ENCODE results near the gene TAF4.

Gene TAF4

GRCh38 chr20:61931476-61932198 lies 134.0 kb downstream of the TAF4 start:
- TF ChIP-seq ZFP3 (CRISPR knock-in tag; IDR thresholded peaks at IDR 0.05) (no peak), PPARA (CRISPR knock-in tag; IDR thresholded peaks at IDR 0.05; ENCODE audit: borderline replicate concordance) (no peak), OSR1 (CRISPR knock-in tag; IDR thresholded peaks at IDR 0.05) (no peak), ZC3H10 (CRISPR knock-in tag; IDR thresholded peaks at IDR 0.05) (no peak)
- no peak for ATAC-seq

GRCh38 chr20:61930776-61931475 lies 134.8 kb downstream of the TAF4 start:
- TF ChIP-seq CSDC2 (CRISPR knock-in tag; IDR thresholded peaks at IDR 0.05) (no peak), ZNF8 (CRISPR knock-in tag; IDR thresholded peaks at IDR 0.05) (no peak), TCF4 (CRISPR knock-in tag; IDR thresholded peaks at IDR 0.05; ENCODE audit: borderline replicate concordance) (no peak), OSR1 (CRISPR knock-in tag; IDR thresholded peaks at IDR 0.05) (no peak), ISL1 (CRISPR knock-in tag; IDR thresholded peaks at IDR 0.05) (no peak), PATZ1 (CRISPR knock-in tag; IDR thresholded peaks at IDR 0.05; ENCODE audit: borderline replicate concordance) (no peak), PPARA (CRISPR knock-in tag; IDR thresholded peaks at IDR 0.05; ENCODE audit: borderline replicate concordance) (no peak), RARB (CRISPR knock-in tag; IDR thresholded peaks at IDR 0.05) (no peak), ZFP3 (CRISPR knock-in tag; IDR thresholded peaks at IDR 0.05) (no peak), ESRRG (CRISPR knock-in tag; IDR thresholded peaks at IDR 0.05) (no peak), BACH2 (CRISPR knock-in tag; IDR thresholded peaks at IDR 0.05; ENCODE audit: borderline replicate concordance) (no peak), ZFP30 (CRISPR knock-in tag; IDR thresholded peaks at IDR 0.05) (no peak), GLIS3 (CRISPR knock-in tag; IDR thresholded peaks at IDR 0.05) (no peak), SNAI2 (CRISPR knock-in tag; IDR thresholded peaks at IDR 0.05) (no peak), ZC3H10 (CRISPR knock-in tag; IDR thresholded peaks at IDR 0.05) (no peak), ARNTL (CRISPR knock-in tag; IDR thresholded peaks at IDR 0.05; ENCODE audit: borderline replicate concordance, low read depth) (no peak), ZNF70 (CRISPR knock-in tag; IDR thresholded peaks at IDR 0.05) (no peak)
- TF ChIP-seq, protein P1, sequence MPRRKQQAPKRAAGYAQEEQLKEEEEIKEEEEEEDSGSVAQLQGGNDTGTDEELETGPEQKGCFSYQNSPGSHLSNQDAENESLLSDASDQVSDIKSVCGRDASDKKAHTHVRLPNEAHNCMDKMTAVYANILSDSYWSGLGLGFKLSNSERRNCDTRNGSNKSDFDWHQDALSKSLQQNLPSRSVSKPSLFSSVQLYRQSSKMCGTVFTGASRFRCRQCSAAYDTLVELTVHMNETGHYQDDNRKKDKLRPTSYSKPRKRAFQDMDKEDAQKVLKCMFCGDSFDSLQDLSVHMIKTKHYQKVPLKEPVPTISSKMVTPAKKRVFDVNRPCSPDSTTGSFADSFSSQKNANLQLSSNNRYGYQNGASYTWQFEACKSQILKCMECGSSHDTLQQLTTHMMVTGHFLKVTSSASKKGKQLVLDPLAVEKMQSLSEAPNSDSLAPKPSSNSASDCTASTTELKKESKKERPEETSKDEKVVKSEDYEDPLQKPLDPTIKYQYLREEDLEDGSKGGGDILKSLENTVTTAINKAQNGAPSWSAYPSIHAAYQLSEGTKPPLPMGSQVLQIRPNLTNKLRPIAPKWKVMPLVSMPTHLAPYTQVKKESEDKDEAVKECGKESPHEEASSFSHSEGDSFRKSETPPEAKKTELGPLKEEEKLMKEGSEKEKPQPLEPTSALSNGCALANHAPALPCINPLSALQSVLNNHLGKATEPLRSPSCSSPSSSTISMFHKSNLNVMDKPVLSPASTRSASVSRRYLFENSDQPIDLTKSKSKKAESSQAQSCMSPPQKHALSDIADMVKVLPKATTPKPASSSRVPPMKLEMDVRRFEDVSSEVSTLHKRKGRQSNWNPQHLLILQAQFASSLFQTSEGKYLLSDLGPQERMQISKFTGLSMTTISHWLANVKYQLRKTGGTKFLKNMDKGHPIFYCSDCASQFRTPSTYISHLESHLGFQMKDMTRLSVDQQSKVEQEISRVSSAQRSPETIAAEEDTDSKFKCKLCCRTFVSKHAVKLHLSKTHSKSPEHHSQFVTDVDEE (CRISPR knock-in tag; IDR thresholded peaks at IDR 0.05) = no peak
- ATAC-seq = no peak

GRCh38 chr20:61929971-61930666 lies 135.6 kb downstream of the TAF4 start:
- TF ChIP-seq ESRRG (CRISPR knock-in tag; IDR thresholded peaks at IDR 0.05) (no peak), TOX (CRISPR knock-in tag; IDR thresholded peaks at IDR 0.05; ENCODE audit: borderline replicate concordance) (no peak), POU6F1 (CRISPR knock-in tag; IDR thresholded peaks at IDR 0.05; ENCODE audit: borderline replicate concordance, low read depth) (no peak), OSR1 (CRISPR knock-in tag; IDR thresholded peaks at IDR 0.05) (no peak)
- no peak for ATAC-seq

GRCh38 chr20:61929561-61929960 lies 136.1 kb downstream of the TAF4 start:
- TF ChIP-seq ZFP30 (CRISPR knock-in tag; IDR thresholded peaks at IDR 0.05) (no peak), SNAI2 (CRISPR knock-in tag; IDR thresholded peaks at IDR 0.05) (no peak), PPARA (CRISPR knock-in tag; IDR thresholded peaks at IDR 0.05; ENCODE audit: borderline replicate concordance) (no peak), CREB5 (CRISPR knock-in tag; IDR thresholded peaks at IDR 0.05; ENCODE audit: low read depth) (no peak), BACH2 (CRISPR knock-in tag; IDR thresholded peaks at IDR 0.05; ENCODE audit: borderline replicate concordance) (no peak), ISL1 (CRISPR knock-in tag; IDR thresholded peaks at IDR 0.05) (no peak), POU6F1 (CRISPR knock-in tag; IDR thresholded peaks at IDR 0.05; ENCODE audit: borderline replicate concordance, low read depth) (no peak), TCF4 (CRISPR knock-in tag; IDR thresholded peaks at IDR 0.05; ENCODE audit: borderline replicate concordance) (no peak), ESRRG (CRISPR knock-in tag; IDR thresholded peaks at IDR 0.05) (no peak), ZNF8 (CRISPR knock-in tag; IDR thresholded peaks at IDR 0.05) (no peak), PATZ1 (CRISPR knock-in tag; IDR thresholded peaks at IDR 0.05; ENCODE audit: borderline replicate concordance) (no peak), ZNF565 (CRISPR knock-in tag; conservative IDR thresholded peaks at IDR 0.05; ENCODE audit: low read depth) (no peak)
- ATAC-seq = no peak
